ENCODE results near the gene NRIP3. TPM values are rescaled to one million over a fixed set of nuclear protein-coding genes. Genes with fewer than 3 reads are reported as not detected.

The NRIP3 gene
- total RNA-seq, 1 donor from 2014 or later: 42.7 TPM

DNA sequence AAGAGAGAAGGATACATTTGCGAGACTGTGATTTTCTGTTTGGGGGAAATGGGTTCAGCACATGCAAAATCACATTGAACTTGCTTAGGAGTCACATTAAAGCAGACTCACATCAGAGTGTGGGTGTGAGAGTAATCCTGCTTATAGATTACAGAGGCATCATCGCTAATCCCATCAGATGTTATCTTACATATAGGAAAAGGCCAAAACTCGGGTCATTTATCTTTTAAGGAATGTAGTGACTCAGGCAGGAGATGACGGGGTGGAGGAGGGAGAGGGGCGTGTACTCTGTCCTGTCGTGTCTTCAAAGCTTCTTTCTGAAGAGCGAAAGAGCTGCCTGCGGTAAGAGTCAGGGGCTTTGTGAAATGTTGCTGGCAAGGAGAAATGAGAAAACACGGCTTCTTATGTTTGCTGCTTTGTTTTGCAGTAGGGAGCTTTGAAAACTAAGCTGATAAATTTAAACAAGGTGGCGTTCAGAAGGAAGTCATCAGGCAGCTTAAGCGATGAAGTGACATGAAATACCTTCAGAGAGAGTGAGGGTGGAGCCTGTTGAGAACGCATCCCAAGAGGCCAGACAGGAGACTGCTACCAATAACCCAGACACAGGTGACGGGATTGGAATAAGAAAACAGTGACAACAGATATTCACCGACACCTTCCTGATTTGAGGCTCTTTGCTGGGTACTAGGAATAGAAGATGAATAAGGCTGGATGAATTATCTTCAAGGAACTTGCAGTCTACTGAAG lies 68.9 kb downstream of the NRIP3 start:
- H4K20me1 ChIP-seq (ENCODE audit: low read depth): no peaks in the 10 kb centered on the region
- H3K9ac ChIP-seq: no peak overlapping the region
- Mint-ChIP-seq H3K4me3 (no peak overlapping the region), H3K9me3 (peaks cover 2% of the 10 kb centered on the region), H3K36me3 (no peaks in the 10 kb centered on the region), H3K27ac (peak overlapping the region; percentile 78), H3K27me3 (ENCODE audit: insufficient read depth, low read depth) (peaks cover 2% of the 10 kb centered on the region), H3K4me1 (peaks cover 22% of the 10 kb centered on the region)
- peak overlapping the region; percentile 20 for H2AFZ ChIP-seq (replicated peaks)
- no peaks in the 10 kb centered on the region for H3K36me3 ChIP-seq
- H3K9me3 ChIP-seq (ENCODE audit: low read depth): no peaks in the 10 kb centered on the region
- no peak for TF ChIP-seq EZH2phosphoT487 (IDR thresholded peaks at IDR 0.05)
- no peak for TF ChIP-seq EZH2 (IDR thresholded peaks at IDR 0.05)
- TF ChIP-seq, protein P1, sequence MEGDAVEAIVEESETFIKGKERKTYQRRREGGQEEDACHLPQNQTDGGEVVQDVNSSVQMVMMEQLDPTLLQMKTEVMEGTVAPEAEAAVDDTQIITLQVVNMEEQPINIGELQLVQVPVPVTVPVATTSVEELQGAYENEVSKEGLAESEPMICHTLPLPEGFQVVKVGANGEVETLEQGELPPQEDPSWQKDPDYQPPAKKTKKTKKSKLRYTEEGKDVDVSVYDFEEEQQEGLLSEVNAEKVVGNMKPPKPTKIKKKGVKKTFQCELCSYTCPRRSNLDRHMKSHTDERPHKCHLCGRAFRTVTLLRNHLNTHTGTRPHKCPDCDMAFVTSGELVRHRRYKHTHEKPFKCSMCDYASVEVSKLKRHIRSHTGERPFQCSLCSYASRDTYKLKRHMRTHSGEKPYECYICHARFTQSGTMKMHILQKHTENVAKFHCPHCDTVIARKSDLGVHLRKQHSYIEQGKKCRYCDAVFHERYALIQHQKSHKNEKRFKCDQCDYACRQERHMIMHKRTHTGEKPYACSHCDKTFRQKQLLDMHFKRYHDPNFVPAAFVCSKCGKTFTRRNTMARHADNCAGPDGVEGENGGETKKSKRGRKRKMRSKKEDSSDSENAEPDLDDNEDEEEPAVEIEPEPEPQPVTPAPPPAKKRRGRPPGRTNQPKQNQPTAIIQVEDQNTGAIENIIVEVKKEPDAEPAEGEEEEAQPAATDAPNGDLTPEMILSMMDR (IDR thresholded peaks at IDR 0.05): no peak
- no peaks in the 10 kb centered on the region for H3K27me3 ChIP-seq
- no peaks in the 10 kb centered on the region for H3K79me2 ChIP-seq (ENCODE audit: low read depth)
- no peak overlapping the region for H3K4me2 ChIP-seq
- no peaks in the 10 kb centered on the region for H3F3A ChIP-seq (ENCODE audit: low read depth)
- H3K27ac ChIP-seq: no peak overlapping the region
- no peak for DNase-seq (ENCODE audit: low spot score)
- no peak overlapping the region for H3K4me3 ChIP-seq
- peaks cover 6% of the 10 kb centered on the region for H3K4me1 ChIP-seq

DNA sequence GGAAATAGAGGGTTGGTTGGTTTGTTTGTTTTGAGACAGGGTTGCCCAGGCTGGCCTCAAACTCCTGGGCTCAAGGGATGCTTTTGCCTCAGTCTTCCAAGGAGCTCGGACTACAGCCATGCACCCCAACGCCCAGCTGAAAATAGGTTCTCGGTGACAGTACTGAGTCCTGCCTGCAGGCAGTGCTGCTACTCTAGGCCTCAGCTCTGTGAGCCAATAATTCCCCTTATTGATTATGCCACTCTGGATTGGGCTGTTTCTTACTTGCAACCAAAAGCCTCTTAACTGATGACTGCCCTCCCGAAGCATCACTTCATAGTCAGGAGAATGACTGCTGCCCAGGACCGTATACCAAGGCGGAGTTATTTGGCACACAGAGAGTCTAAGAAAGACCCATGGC lies 69.9 kb downstream of the NRIP3 start:
- no peaks in the 10 kb centered on the region for H3K9me3 ChIP-seq (ENCODE audit: low read depth)
- Mint-ChIP-seq H3K27ac (no peak overlapping the region), H3K4me3 (no peak overlapping the region), H3K36me3 (peaks cover 2% of the 10 kb centered on the region), H3K27me3 (ENCODE audit: insufficient read depth, low read depth) (peaks cover 2% of the 10 kb centered on the region), H3K4me1 (peaks cover 22% of the 10 kb centered on the region), H3K9me3 (peaks cover 2% of the 10 kb centered on the region)
- no peak overlapping the region for H3K4me3 ChIP-seq
- no peaks in the 10 kb centered on the region for H3F3A ChIP-seq (ENCODE audit: low read depth)
- no peaks in the 10 kb centered on the region for H3K36me3 ChIP-seq
- TF ChIP-seq EZH2 (IDR thresholded peaks at IDR 0.05) (no peak), EZH2phosphoT487 (IDR thresholded peaks at IDR 0.05) (no peak)
- TF ChIP-seq, protein P1 (IDR thresholded peaks at IDR 0.05): peak; percentile 49
- no peak overlapping the region for H3K4me2 ChIP-seq
- peak; percentile 36 for DNase-seq (ENCODE audit: low spot score)
- no peaks in the 10 kb centered on the region for H4K20me1 ChIP-seq (ENCODE audit: low read depth)
- H3K79me2 ChIP-seq (ENCODE audit: low read depth): no peaks in the 10 kb centered on the region
- no peak overlapping the region for H2AFZ ChIP-seq (replicated peaks)
- H3K4me1 ChIP-seq: peaks cover 6% of the 10 kb centered on the region
- no peaks in the 10 kb centered on the region for H3K27me3 ChIP-seq
- no peak overlapping the region for H3K9ac ChIP-seq
- no peak overlapping the region for H3K27ac ChIP-seq

DNA sequence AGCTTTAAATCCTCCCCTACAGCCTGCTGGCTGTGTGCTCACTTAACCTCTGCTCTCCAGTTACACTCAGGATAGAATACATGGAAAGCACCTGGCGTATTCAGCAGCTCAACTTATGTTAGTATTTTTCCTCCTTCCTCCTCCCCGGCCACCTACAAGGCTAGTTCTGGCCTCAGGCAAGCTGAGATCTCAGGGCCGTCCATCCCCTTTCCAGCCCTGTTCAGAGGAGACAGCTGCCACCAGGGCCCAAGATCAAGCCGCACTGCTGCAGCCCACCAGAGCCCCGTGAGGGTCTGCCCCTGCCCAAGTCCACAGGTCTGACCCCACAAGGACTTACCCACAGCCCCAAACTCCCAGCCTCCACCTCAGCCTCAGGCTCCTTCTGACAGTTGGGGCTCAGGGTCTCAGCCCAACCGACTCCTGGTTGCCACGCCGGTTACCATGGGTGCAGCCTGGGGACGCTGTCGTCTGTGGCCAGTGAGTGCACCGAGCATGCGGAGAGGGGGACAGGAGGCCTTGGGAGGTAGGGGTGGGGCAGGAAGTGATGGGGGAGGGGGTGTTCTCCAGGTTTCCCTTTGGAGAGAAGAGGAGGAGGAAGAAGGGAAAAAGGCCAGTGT lies 71.1 kb downstream of the NRIP3 start, which contains the start of gene C11orf16:
C11orf16 (minus strand) TSS at position 384 of the 617 bp plus-strand sequence. CDS start 639 bp downstream, outside the sequence.
- Histone ChIP-seq H3K27ac (no peak within 1 kb of the TSS), H3F3A (ENCODE audit: low read depth) (no peaks in the 10 kb centered on the region), H3K36me3 (no peaks in the 10 kb centered on the region), H3K9ac (no peak within 1 kb of the TSS), H2AFZ (replicated peaks) (no peak within 1 kb of the TSS), H3K4me2 (no peak within 1 kb of the TSS), H3K4me3 (no peak within 1 kb of the TSS), H3K9me3 (ENCODE audit: low read depth) (no peaks in the 10 kb centered on the region), H3K79me2 (ENCODE audit: low read depth) (no peaks in the 10 kb centered on the region), H3K4me1 (peaks cover 6% of the 10 kb centered on the region), H3K27me3 (no peaks in the 10 kb centered on the region), H4K20me1 (ENCODE audit: low read depth) (no peaks in the 10 kb centered on the region)
- H3K4me3 Mint-ChIP-seq: no peak within 1 kb of the TSS
- TF ChIP-seq, protein P1 (IDR thresholded peaks at IDR 0.05): no peak
- TF ChIP-seq EZH2 (IDR thresholded peaks at IDR 0.05): no peak
- peaks cover 2% of the 10 kb centered on the region for H3K36me3 Mint-ChIP-seq
- no peak for DNase-seq (ENCODE audit: low spot score)
- peaks cover 2% of the 10 kb centered on the region for H3K9me3 Mint-ChIP-seq
- no peaks in the 10 kb centered on the region for H3K27me3 Mint-ChIP-seq (ENCODE audit: insufficient read depth, low read depth)
- peak within 1 kb of the TSS; percentile 39 for H3K27ac Mint-ChIP-seq
- peaks cover 22% of the 10 kb centered on the region for H3K4me1 Mint-ChIP-seq

Small RNAs within 50 kb of the gene (small RNA-seq; reads per million reads assigned to genes)
- gene RF00019: not detected

Other genes starting within 250 kb of the NRIP3 start
- gene AKIP1, start 92.8 kb downstream of the NRIP3 start, total RNA-seq (ENCODE audit: low replicate concordance): 45.6 and 53.7 TPM in 2 replicates
- not detected in 2 replicates for gene C11orf16, start 71.1 kb downstream of the NRIP3 start, total RNA-seq (ENCODE audit: low replicate concordance)
- not detected in 2 replicates for gene ASCL3, start 61.0 kb downstream of the NRIP3 start, total RNA-seq (ENCODE audit: low replicate concordance)
- gene TMEM9B, start 39.6 kb downstream of the NRIP3 start, total RNA-seq (ENCODE audit: low replicate concordance): 16.0 and 17.6 TPM in 2 replicates
- 21.2 and 42.1 TPM in 2 replicates for gene SCUBE2, start 87.6 kb upstream of the NRIP3 start, total RNA-seq (ENCODE audit: low replicate concordance)

Measured in neural progenitor cell (in vitro differentiated cells).